Measurements from ENCODE around the gene S100A16. TPM values are rescaled to one million over a fixed set of nuclear protein-coding genes. Genes with fewer than 3 reads are reported as not detected.

S100A16 gene
- total RNA-seq, 2 experiments from 2014 or later = not detected

DNA sequence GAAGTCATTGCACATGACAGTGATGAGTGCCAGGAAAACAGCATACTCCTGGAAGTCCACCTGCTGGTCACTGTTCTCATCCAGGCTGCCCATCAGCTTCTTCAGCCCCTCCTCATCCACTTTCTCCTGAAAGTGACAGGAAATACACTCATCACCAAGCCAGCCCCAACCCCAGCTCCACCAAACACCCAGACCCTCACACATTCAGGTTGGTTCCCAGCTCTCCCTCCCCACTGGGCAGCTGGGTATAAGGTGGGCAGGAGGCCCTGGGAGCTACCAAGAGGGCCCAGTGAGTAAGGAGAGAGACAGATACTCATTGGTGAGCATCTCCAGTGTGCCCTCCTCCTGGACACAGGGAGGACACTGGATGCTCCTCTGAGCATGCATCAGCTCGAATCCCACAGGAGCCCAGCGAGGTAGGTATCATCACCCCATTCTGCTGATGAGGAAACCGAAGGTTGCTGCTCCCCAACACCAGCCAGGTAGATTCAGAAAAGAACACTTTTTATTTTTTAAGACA, 51.4 kb downstream of the S100A16 start:
- no peaks in the 10 kb centered on the region for H3K9me2 ChIP-seq (ENCODE audit: insufficient read depth, low read length)
- H3K4me3 ChIP-seq (ENCODE audit: low read depth, low read length, poor library complexity, severe bottlenecking) = no peak overlapping the region
- no peak overlapping the region for H3K4me2 ChIP-seq (ENCODE audit: low read length)
- no peaks in the 10 kb centered on the region for H3K4me1 ChIP-seq (ENCODE audit: insufficient read depth, low read length, poor library complexity, severe bottlenecking)
- POLR2A ChIA-PET = no interaction called here
- no peaks in the 10 kb centered on the region for H3K79me2 ChIP-seq (ENCODE audit: insufficient read depth, low read depth, low read length)
- no peak overlapping the region for H2AFZ ChIP-seq (ENCODE audit: low read length)
- BruUV-seq (replicated peaks) = no TSS peak
- intact Hi-C loops (cut with micrococcal nuclease; ENCODE audit: unreplicated experiment) = no loop called here
- TF ChIP-seq, protein P1, sequence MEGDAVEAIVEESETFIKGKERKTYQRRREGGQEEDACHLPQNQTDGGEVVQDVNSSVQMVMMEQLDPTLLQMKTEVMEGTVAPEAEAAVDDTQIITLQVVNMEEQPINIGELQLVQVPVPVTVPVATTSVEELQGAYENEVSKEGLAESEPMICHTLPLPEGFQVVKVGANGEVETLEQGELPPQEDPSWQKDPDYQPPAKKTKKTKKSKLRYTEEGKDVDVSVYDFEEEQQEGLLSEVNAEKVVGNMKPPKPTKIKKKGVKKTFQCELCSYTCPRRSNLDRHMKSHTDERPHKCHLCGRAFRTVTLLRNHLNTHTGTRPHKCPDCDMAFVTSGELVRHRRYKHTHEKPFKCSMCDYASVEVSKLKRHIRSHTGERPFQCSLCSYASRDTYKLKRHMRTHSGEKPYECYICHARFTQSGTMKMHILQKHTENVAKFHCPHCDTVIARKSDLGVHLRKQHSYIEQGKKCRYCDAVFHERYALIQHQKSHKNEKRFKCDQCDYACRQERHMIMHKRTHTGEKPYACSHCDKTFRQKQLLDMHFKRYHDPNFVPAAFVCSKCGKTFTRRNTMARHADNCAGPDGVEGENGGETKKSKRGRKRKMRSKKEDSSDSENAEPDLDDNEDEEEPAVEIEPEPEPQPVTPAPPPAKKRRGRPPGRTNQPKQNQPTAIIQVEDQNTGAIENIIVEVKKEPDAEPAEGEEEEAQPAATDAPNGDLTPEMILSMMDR (conservative IDR thresholded peaks at IDR 0.05; ENCODE audit: low read length) = no peak
- no peak for TF ChIP-seq EZH2phosphoT487 (IDR thresholded peaks at IDR 0.05; ENCODE audit: borderline replicate concordance, low read depth, low read length)
- CTCF ChIA-PET (ENCODE audit: unreplicated experiment) = no interaction called here
- H3K36me3 ChIP-seq (ENCODE audit: insufficient read depth, low read length) = no peaks in the 10 kb centered on the region
- no peaks in the 10 kb centered on the region for H3K9me3 ChIP-seq (ENCODE audit: low read length)
- no peaks in the 10 kb centered on the region for H4K20me1 ChIP-seq (ENCODE audit: insufficient read depth, low read length)
- no peak for DNase-seq (ENCODE audit: low spot score)
- no peak overlapping the region for H3K27ac ChIP-seq (ENCODE audit: low read depth, low read length, poor library complexity, severe bottlenecking)

DNA sequence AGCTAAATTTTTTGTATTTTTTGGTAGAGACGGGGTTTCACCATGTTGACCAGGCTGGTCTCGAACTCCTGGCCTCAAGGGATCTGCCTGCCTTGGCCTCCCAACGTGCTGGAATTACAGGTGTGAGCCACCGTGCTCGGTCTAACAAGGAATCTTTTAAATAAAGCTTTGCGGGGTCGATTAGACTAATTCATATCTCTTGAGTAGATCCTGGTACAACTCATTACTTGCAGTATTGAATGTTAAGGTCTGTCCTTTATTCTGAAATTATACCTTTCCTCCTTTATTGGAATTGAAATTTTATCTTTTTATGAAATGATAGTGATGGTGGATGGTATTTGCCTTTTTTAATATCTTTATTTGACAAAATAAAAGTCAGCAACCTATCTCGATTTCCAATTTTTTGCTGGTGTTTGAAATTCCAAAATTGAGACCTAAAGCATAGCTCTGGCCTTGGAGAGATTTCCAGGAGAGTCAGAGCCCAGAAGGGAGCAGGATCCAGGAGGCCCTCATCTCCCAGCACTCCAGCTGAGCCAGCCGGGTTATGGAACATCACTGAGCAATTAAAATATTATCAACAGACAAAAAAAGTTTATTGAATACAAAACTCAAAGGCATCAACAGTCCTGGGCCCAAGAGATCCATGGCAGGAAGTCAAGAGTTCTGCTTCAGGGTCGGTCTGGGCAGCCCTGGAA, 52.0 kb downstream of the S100A16 start:
- no peak overlapping the region for H3K4me2 ChIP-seq (ENCODE audit: low read length)
- CTCF ChIA-PET (ENCODE audit: unreplicated experiment) = interaction anchor here (0.5 kb wide), 1 partner anchor 1403 kb away, joined by 5 read pairs; no protein-coding TSS in a partner anchor
- no peaks in the 10 kb centered on the region for H3K79me2 ChIP-seq (ENCODE audit: insufficient read depth, low read depth, low read length)
- no peak overlapping the region for H2AFZ ChIP-seq (ENCODE audit: low read length)
- H3K9me3 ChIP-seq (ENCODE audit: low read length) = no peaks in the 10 kb centered on the region
- no peaks in the 10 kb centered on the region for H3K36me3 ChIP-seq (ENCODE audit: insufficient read depth, low read length)
- H3K4me1 ChIP-seq (ENCODE audit: insufficient read depth, low read length, poor library complexity, severe bottlenecking) = no peaks in the 10 kb centered on the region
- POLR2A ChIA-PET = interaction anchor here (0.7 kb wide), 1 partner anchor 50 kb away, joined by 5 read pairs; no protein-coding TSS in a partner anchor
- no peak for TF ChIP-seq EZH2phosphoT487 (IDR thresholded peaks at IDR 0.05; ENCODE audit: borderline replicate concordance, low read depth, low read length)
- TF ChIP-seq, protein P1 (conservative IDR thresholded peaks at IDR 0.05; ENCODE audit: low read length) = no peak
- no peak for DNase-seq (ENCODE audit: low spot score)
- no peak overlapping the region for H3K27ac ChIP-seq (ENCODE audit: low read depth, low read length, poor library complexity, severe bottlenecking)
- H4K20me1 ChIP-seq (ENCODE audit: insufficient read depth, low read length) = no peaks in the 10 kb centered on the region
- H3K4me3 ChIP-seq (ENCODE audit: low read depth, low read length, poor library complexity, severe bottlenecking) = no peak overlapping the region
- no peaks in the 10 kb centered on the region for H3K9me2 ChIP-seq (ENCODE audit: insufficient read depth, low read length)
- BruUV-seq (replicated peaks) = no TSS peak
- intact Hi-C loops (cut with micrococcal nuclease; ENCODE audit: unreplicated experiment) = no loop called here

DNA sequence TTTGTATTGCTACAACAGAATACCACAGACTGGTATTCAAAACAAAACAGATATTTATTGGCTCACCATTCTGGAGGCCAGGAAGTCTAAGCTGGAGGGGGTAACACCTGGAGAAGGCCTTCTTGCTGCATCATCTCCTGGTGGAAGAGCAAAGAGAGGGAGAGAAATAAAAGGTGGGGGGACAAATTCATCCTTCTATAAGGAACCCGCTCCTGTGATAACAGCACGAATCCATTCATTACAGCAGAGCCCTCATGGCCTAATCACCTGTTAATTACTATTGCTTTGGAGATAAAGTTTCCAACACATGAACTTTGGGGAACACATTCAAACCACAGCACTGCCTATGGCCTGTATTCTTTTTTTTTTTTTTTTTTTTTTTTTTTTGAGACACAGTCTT, 52.7 kb downstream of the S100A16 start:
- H3K4me2 ChIP-seq (ENCODE audit: low read length) = no peak overlapping the region
- no peaks in the 10 kb centered on the region for H3K9me2 ChIP-seq (ENCODE audit: insufficient read depth, low read length)
- intact Hi-C loops (cut with micrococcal nuclease; ENCODE audit: unreplicated experiment) = no loop called here
- no peaks in the 10 kb centered on the region for H3K36me3 ChIP-seq (ENCODE audit: insufficient read depth, low read length)
- no peak for DNase-seq (ENCODE audit: low spot score)
- H3K27ac ChIP-seq (ENCODE audit: low read depth, low read length, poor library complexity, severe bottlenecking) = no peak overlapping the region
- no peak overlapping the region for H2AFZ ChIP-seq (ENCODE audit: low read length)
- no peaks in the 10 kb centered on the region for H3K4me1 ChIP-seq (ENCODE audit: insufficient read depth, low read length, poor library complexity, severe bottlenecking)
- no peaks in the 10 kb centered on the region for H4K20me1 ChIP-seq (ENCODE audit: insufficient read depth, low read length)
- BruUV-seq (replicated peaks) = no TSS peak
- ChIA-PET CTCF (ENCODE audit: unreplicated experiment) (interaction anchor here (0.5 kb wide), 1 partner anchor 1403 kb away, joined by 5 read pairs; no protein-coding TSS in a partner anchor), POLR2A (interaction anchor here (0.7 kb wide), 1 partner anchor 50 kb away, joined by 5 read pairs; no protein-coding TSS in a partner anchor)
- no peak overlapping the region for H3K4me3 ChIP-seq (ENCODE audit: low read depth, low read length, poor library complexity, severe bottlenecking)
- H3K9me3 ChIP-seq (ENCODE audit: low read length) = no peaks in the 10 kb centered on the region
- TF ChIP-seq, protein P1 (conservative IDR thresholded peaks at IDR 0.05; ENCODE audit: low read length) = no peak
- no peak for TF ChIP-seq EZH2phosphoT487 (IDR thresholded peaks at IDR 0.05; ENCODE audit: borderline replicate concordance, low read depth, low read length)
- H3K79me2 ChIP-seq (ENCODE audit: insufficient read depth, low read depth, low read length) = no peaks in the 10 kb centered on the region
